Uterine smooth muscle cell (primary cell): ENCODE measurements around the gene ATP7A. TPM values are rescaled to one million over a fixed set of nuclear protein-coding genes. Genes with fewer than 3 reads are reported as not detected.

ENCODE experiments used
- total RNA-seq: library from RNA; depleted of rRNA; stranded (reverse); fragments of >200 nt; gene quantifications from 2 replicates; pipeline ENCODE4 v1.2.3, GENCODE V29; 2014

ATP7A gene
- total RNA-seq = 9.7 and 12.0 TPM in 2 replicates

GRCh38 chrX:77910108-77910840 is at the start of gene ATP7A:
Gene ATP7A (plus strand): TSS chrX:77910693. CDS start chrX:77971642, 60,949 bp downstream.

GRCh38 chrX:77894921-77895886 is 15.3 kb upstream of the ATP7A start, which contains the start of gene MAGT1:
Gene MAGT1 (minus strand): TSS chrX:77895435. CDS start chrX:77895410, 25 bp downstream.

GRCh38 chrX:77899081-77899828 is 11.2 kb upstream of the ATP7A start, which contains the start of gene COX7B:
Gene COX7B (plus strand): TSS chrX:77899468. CDS start chrX:77899554, 86 bp downstream.

GRCh38 chrX:77969538-77969937 is 59.0 kb downstream of the ATP7A start, which contains the start of gene PGAM4:
Gene PGAM4 (minus strand): TSS chrX:77969638. CDS start chrX:77969638, 0 bp downstream.

Other genes starting within 250 kb of the ATP7A start
- 78.8 and 79.4 TPM in 2 replicates for gene ATRX, start 124.5 kb upstream of the ATP7A start, total RNA-seq
- gene MAGT1, start 15.3 kb upstream of the ATP7A start, total RNA-seq = 118 and 144 TPM in 2 replicates
- 363 and 415 TPM in 2 replicates for gene COX7B, start 11.2 kb upstream of the ATP7A start, total RNA-seq
- gene PGAM4, start 58.9 kb downstream of the ATP7A start, total RNA-seq = 0.25 TPM in 1 of 2 replicates, not detected in the other
- 369 and 371 TPM in 2 replicates for gene PGK1, start 193.6 kb downstream of the ATP7A start, total RNA-seq
- 24.9 and 44.2 TPM in 2 replicates for gene TAF9B, start 229.0 kb downstream of the ATP7A start, total RNA-seq